Right forelimb (tissue), 1 donor: ENCODE measurements around the gene C4B.
"Not testable (repeated sequence)": the region's sequence is repeated elsewhere in the genome, so short reads cannot be mapped to it uniquely, and the experiment has no call there.

ENCODE experiments used
- DNase-seq: peaks from one replicate; pipeline ENCODE4 v3.0.0-alpha.2; 2018

The C4B gene

DNA sequence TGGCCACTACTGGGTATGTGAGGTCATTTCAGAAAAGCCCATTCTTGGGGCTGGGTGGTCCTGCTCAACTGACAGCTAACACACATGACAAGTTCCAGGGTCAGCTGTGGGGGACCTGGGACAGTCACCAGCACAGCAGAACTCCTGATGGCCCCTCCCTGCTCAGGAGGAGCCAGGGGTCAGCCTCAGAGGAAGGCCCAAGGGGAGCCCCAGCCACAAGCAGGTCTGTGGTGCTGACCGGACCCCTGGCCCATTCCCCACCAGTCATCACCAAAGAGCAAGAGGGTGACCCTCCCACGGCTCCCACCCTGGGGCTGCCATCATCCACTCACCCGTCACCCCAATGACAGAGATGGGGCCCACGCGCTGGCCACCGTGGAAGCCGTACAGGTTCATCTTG, 41.7 kb downstream of the C4B start:
- DNase-seq = no peak

DNA sequence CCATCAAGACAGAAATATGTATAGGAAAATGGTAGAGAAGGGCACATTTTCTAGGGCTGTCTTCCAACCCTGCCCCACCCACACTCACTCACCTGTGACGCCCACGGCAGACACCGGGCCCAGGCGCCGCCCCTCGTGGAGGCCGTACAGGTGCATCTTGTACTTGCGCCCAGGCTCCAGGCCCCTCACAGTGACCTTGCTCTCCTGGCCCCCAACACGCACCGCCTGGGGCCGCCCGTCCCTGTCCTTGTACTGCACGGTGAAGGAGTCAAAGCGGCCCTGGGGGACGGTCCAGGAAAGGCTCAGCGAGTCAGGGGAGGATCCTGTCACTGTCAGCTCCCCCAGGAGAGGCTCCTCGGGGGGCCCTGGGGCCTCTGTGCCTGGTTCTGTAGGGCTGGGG, 43.4 kb downstream of the C4B start:
- no peak for DNase-seq

DNA sequence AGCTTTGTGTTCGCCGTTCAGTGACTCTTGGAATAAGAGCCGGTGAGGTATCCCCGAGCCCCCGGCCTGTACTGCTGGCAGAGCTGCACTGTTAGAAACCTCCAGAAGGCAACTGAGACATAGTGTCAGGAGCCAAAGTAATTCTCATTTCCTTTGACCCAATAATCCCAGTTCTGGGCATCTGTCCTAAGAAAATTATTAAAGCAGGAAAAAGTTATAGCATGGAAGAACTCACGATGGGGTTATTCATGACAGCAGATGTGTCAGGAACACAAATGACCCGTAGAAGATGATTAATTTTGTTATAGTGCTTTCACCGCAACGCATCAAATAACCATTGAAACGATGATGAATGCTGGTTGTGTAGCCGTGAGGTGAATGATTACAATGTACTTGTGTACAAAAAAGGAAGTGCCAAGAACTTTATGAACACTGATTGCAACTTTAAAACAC, 43.9 kb downstream of the C4B start:
- DNase-seq = no peak

DNA sequence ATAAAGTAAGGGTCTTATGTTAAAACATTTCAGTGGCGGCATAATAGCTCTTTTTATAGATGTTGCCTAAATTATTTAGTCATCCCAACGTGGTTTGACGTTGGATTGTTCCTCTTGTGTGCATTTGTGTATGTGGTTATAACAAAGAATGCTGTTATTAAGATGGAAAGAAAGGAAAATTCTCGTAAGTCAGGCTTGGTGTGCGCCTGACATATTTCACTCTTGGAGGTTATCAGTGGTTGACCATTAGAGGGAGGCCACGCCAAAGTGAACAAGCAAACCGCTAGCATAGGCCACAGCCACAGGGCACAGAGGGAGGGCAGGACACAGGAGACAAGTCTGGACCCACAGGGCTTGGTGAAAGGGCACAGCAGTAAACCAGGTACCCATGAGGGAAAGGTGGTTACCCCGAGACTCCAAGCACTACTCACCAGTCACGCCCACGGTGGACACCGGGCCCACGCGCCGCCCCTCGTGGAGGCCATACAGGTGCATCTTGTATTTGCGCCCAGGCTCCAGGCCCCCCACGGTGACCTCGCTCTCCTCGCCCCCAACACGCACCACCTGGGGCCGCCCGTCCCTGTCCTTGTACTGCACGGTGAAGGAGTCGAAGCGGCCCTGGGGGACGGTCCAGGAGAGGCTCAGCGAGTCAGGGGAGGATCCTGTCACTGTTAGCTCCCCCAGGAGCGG, 46.5 kb downstream of the C4B start:
- DNase-seq = no peak

DNA sequence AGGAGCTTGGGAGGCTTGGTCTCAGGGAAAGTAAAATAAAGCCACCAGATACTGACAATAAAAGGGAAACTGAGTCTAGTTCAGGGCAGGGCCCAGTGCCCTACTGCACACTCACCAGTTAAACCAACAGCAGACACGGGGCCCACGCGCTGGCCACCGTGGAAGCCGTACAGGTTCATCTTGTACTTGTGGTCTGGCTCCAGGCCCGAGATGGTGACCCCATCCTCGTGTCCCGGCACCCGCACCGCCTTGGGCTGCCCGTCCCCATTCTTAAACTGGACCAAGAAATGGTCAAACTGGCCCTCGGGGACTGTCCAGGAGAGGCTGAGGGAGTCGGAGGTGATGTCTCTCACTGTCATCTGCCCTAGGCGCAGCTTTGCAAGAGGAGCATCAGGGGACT, 50.1 kb downstream of the C4B start:
- DNase-seq = no peak

DNA sequence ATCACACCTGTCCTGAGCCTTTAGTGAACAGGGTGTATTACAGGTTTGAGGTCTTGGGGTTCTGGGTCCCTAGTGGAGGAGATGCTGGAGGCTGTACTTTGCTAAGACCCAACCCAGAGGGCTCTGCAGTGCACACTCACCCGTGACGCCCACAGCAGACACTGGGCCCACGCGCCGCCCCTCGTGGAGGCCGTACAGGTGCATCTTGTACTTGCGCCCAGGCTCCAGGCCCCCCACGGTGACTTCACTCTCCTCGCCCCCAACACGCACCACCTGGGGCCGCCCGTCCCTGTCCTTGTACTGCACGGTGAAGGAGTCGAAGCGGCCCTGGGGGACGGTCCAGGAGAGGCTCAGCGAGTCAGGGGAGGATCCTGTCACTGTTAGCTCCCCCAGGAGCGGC, 52.9 kb downstream of the C4B start:
- DNase-seq = not testable (repeated sequence)

DNA sequence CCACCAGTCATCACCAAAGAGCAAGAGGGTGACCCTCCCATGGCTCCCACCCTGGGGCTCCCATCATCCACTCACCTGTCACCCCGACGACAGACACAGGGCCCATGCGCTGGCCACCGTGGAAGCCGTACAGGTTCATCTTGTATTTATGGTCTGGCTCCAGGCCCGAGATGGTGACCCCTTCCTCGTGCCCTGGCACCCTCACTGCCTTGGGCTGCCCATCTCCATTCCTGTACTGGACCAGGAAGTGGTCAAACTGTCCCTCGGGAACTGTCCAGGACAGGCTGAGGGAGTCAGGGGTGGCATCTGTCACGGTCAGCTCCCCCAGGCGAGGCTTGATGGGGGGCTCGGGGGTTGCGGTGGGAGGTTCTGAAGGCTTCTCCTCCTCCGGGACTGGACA, 53.7 kb downstream of the C4B start:
- not testable (repeated sequence) for DNase-seq

DNA sequence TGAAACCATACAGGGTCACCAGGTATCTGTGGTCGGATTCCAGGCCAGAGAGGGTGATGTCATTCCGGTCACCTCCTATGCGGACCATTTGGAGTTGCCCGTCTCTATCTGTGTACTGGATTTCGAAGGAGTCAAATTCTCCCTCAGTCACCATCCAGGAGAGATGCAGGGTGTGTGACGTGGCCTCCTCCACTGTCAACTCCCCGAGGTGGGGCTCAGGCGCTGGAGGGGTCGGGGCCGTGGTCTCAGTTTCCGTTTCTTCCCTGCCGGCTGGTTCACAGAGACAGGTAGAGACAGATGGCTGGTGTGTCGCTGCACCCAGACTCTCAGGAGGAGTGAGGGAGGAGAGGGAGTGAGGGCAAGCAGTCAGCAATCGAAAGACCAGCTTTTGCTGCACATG, 54.3 kb downstream of the C4B start:
- DNase-seq = no peak

DNA sequence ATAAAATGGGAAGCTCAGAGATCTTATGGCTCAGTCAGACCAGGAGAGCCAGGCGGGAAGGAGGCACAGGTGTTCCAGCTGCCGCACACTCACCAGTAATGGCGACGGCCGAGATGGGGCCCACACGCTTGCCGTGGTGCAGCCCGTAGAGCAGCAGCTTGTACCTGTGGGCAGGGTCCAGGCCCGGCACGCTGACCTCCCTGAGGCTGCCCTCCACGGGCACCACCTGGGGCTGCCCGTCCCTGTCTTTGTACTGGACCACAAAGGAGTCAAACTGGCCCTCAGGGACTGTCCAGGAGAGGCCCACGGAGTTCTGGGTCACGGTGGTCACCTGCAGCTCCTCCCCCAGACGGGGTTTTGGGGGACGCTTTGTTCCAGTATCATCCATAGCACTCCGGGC, 54.9 kb downstream of the C4B start:
- no peak for DNase-seq

DNA sequence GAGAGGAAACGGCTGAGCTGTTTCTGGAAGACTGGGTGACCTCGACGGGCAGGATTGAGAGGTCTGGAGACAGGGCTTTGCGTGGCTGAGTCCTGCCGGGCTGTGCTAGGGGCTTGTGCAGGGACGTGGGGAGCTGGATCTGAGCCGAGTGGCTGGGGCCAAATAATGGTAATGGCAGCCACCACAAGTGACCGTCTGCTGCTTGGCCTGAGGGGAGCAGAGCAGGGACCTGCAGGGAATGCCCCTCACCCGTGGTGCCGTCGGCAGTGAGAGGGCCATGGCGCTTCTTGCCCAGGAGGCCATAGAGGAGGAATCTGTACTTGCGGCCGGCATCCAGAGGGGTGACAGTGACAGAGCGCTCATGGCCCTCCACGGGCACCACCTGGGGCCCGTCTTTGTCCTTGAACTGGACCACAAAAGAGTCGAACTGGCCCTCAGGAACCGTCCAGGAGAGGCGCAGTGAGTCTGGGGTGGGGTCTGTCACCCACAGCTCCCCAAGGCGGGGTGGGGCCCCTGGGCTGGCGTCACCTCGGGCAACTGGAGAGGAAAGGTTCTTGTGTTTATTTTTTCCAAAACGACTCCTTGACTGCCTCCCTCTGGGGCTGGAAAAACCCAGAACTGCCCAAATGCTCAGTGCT, 55.4 kb downstream of the C4B start:
- no peak for DNase-seq

DNA sequence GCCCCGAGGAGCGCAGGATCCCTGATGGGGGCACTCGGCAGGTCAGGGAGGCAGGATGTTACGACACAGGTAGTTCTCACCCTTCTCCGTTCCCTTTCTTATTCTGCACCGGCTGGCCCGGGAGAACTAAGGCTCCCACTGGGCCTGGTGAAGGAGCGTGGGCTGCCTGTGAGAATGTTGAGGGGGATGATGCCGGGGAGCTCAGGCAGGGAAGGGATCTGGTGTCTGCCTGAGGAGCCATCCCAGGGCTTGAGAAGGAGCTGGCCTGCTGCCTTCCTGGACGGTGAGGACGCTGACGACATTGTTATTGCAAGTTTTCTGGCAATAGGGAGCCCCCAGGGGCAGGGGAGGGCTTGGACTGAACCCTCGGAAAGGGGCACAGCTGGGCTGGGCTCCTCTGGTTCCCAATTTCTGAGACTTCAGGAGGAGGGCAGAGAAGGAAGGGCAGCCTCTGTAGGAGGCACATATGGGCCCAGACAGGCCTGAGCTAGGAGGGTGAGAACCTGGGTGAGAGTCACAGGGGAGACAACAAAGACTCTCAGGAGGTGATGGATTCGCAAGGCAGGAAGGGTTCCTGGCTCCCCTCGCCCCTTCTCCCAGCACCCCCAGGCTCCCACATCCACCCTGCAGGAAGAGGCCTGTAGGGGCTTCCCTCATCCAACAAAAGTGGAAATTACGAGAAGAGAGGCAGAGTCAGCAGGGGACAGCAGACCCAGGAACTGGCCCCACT, 56.4 kb downstream of the C4B start:
- peak; percentile 85 for DNase-seq

DNA sequence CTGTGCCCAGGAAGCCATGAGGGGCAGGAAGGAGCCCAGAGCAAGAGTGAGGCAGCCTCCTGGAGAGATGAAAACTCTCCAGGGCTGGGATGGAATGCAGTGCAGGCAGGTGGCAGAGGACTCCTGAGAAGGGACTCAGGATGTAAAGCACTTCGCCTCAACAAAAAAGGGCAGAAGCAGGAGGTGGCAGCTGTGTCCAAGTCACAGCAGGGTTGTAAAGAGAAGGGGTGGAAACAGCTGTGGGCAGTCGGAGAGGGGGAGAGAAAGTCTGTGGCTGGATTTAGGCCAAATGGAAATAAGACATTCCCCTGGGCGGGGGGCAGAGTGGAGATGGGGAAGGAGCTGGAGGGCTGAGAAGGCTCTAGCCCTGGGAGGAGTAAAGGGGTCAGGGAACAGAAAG, 58.5 kb downstream of the C4B start:
- no peak for DNase-seq

DNA sequence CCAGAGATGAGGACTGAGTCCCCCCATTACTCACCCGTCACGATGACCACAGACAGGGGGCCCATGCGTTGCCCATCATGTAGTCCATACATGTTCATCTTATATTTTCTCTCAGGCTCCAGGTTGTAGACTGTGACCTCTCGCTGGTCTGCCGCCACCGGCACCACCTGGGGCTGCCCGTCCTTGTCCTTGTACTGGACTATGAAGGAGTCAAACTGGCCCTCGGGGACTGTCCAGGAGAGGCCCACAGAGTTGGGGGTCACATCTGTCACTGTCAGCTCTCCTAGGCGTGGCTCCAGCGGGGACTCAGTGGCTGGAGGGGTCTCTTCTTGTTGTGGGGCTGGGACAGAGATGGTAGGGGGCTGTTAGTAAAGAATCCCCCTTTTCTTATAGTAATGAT, 59.0 kb downstream of the C4B start:
- no peak for DNase-seq

DNA sequence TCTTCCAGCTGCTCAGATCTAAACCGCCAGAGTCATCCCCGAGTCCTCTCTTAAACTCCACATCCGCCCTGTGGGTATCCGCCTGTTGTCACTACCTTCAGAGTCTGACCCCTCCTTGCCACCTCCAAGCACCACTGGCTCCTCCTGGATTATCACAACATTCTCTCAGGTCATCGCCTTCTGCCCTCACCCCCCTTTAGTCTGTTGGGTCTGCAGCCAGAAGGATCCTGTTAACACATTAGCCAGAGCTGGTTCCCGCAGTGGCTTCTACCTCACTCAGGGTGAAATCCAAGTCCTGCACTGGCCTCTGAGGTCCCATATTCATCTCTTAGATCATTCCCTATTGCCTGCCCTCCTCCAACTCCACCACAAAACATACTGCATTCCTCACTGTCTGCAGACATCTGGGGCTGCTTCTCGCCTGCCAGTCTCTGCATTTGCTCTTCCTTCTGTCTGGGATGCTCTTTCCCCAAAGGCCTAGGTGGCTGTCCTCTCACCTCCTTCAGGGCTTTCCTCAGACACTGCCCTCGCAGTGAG, 60.5 kb downstream of the C4B start:
- DNase-seq = no peak

DNA sequence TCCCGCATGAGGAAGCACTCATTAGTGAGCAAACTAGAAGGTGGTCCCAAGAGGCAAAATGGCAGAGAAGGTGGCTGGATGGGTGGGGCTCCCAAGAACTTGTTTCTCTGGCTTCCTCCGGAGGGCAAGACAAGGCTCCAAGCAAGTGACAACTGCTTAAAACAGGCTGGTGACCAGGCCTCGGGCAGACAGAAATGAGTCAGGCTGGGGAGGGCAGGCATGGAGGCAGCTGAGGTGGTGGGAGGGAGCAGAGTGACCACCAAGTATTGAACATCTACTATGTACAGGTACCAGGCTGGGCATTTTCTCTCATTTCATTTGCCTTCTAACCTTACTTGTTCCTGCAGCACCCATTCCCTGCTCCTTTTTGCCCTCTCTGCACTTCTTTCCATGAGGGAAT, 61.2 kb downstream of the C4B start:
- peak; percentile 47 for DNase-seq

DNA sequence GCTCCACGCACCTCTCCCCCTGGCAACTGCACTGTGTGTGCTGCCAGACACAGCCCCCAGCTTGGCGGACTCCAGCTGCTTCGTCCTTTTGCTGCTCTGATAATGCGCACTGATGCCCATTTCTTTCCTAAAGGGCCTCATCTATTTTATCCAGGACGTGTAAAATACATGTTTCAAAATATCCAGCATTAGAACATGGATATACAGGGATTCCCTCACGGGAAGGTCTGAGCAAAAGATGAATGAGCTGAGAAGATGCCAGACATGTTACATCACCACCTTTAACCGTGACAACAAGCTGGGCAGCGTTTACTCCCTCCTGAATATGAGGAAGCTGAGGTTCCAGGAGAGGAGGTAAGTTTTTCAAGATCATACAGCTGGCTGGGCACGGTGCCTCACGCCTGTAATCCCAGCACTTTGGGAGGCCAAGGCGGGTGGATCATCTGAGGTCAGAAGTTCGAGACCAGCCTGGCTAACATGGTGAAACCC, 61.8 kb downstream of the C4B start:
- peak; percentile 64 for DNase-seq

DNA sequence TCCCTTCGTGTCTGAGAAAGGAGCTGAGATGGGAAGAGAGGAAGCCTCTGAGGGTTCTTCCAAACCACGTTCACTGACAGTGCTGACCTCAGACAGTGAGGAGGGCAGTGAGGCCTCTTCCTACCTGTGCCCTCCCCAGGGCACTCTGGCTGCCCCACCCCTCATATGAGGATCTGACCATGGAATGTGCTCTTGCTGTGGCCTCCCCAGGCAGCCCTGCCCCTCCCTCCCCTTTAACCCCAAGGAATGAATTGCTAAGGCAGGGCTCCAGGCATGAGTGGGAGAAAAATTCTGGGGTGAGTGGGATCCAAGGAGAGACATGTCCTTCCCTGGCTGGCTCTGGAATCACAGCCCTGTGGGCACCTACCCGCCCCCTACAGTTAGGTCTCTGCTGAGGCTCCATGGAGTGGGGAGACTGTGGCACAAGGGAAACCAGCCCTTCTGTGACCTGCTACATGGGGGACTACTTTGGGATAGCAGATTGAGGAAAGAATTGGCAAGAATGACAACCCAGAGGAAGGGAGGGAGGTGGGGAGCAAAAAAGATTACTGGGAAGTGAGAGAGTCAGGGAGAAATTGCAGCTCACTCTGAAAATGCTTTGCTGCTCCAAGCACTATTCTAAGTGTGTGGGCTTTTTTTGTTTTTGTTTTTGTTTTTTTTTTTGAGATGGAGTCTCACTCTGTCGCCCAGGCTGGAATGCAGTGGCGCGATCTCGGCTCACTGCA, 65.1 kb downstream of the C4B start:
- DNase-seq = no peak

DNA sequence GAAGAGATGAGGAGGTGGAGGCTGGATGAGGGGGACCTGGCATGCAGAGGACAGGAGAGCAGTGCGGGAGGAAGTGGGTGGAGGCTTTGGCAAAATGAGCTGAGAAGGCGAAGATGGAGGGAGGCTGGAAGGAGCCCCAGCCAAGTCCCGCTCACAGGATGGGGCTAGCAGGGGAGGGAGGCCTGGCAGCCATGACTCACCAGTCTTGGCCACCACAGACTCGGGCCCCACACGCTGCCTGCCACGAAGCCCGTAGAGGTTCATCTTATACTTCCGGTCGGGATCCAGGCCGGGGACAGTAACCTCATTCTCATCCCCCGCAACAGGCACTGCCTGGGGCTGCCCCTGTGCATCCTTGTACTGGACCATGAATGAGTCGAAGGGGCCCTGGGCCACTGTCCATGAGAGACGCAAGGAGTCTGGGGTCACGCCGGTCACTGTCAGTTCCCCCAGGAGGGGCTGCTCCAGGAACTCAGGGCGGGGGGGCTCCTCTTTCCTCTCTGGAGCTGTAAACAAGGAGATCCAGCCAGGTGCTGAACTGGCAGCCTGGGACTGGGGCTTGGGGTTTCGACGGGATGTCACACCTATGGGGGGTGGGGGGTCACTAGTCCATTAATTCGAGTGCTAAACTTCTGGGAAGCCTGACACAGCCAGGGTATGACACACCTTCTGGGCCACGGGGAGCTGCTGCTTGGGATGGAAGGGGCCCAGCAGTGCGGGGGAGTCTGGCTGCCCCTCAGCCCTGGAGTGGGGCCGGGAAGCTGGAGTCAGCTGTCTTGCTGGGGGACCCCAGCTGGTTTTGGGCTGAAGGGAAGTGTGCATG, 66.8 kb downstream of the C4B start:
- DNase-seq = peak; percentile 84

DNA sequence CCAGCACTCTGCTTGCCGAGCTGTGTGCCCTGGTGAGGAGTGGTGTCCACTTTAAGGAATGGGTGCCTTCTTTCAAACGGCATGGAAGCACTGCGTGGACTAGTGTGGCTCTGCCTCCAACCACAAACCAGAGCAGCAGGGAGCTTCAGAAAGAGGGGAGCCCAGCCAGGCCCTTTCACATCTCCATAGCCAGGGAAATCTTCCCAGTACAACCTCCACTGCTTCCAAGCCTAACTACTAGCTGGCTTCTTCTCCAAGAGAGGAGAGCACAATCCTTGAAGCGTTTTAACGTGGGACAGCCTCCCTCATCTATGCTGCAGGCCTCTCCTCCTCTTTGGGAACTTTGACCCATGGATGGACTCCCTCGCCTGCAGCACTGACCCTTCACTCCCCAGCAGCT, 67.9 kb downstream of the C4B start:
- DNase-seq = no peak

DNA sequence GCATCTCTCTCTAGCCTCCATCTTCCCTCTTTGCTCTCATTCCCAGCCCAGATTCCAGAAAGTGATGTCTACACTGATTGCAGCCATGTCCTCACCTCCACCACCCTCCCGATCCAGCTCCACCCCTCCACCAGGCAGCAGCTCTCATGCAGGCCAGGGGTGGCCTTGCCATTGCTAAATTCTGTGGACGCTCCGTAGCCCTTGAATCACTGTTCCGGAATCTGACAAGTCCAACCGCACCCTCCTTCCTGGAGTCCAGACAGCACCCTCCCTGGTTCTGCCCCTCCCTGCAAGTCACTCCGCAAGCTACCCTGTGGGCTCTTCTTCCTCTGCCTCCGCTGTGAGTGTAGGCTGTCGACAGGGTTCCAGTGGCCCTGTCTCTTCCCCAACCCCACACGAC, 68.3 kb downstream of the C4B start:
- no peak for DNase-seq

DNA sequence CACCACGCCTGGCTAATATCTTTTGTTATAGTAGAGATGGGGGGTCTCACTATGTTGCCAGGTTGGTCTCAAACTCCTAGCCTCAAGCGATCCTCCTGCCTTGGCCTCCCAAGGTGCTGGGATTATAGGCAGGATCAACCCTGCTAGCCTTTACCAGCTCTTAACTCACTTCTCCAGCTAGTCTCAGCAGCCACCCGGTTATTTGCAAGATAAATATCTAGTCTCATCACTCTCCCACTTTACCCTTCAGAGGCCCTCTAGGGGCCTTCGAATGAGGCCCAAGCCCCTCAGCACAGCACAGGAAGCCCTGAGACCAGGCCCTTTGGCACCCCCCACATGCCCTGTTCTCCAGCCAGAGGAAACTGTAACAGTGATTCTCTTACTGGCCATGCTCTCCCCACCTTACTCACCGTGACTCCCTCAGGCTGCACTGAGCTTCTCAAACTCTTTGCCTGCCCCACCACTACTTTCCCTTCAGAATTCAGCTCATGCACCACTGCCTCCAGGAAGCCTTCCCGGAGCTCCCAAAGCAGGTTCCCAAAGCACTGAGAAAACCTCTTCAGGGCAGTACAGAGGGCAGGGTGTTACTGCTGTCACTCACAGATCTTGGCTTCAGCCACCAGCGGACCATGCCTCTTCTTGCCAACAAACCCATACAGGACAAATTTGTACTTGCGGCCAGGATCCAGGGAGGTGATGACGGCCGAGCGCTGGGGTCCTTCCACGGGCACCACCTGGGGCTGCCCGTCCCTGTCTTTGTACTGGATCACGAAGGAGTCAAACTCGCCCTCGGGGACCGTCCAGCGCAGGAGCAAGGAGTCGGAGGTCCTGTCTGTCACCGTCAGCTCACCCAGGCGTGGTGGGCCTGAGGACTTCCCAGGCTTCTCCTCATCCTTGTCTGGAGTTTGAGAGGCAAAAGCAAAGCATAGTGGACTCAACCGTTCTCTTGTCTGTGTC, 69.5 kb downstream of the C4B start:
- DNase-seq = no peak
